Gastrocnemius medialis (tissue), 4 donors: ENCODE data around the gene SMARCAL1.

Experiments
- POLR2A ChIP-seq, 2 donors: fragments of 450-650 bp; IDR thresholded peaks; one replicate each; pipeline ENCODE4 v1.6.1; 2017; ENCODE audit warnings: antibody characterized with exemption in 2 of 2, mild to moderate bottlenecking in 2 of 2, moderate library complexity in 2 of 2
- TF ChIP-seq, protein P1 (sequence below), 5 experiments: fragments of 450-650 bp in 3 of 5; fragments of 200-600 bp in 2 of 5; sonication (generic) in 2 of 5; IDR thresholded peaks in 4 of 5; conservative IDR thresholded peaks in 1 of 5; 1 replicate in 4 of 5; 2 replicates in 1 of 5; pipeline ENCODE4 v1.5.1; 2016 to 2019; ENCODE audit warnings: antibody characterized with exemption in 5 of 5, mild to moderate bottlenecking in 3 of 5, moderate library complexity in 3 of 5

DNA sequence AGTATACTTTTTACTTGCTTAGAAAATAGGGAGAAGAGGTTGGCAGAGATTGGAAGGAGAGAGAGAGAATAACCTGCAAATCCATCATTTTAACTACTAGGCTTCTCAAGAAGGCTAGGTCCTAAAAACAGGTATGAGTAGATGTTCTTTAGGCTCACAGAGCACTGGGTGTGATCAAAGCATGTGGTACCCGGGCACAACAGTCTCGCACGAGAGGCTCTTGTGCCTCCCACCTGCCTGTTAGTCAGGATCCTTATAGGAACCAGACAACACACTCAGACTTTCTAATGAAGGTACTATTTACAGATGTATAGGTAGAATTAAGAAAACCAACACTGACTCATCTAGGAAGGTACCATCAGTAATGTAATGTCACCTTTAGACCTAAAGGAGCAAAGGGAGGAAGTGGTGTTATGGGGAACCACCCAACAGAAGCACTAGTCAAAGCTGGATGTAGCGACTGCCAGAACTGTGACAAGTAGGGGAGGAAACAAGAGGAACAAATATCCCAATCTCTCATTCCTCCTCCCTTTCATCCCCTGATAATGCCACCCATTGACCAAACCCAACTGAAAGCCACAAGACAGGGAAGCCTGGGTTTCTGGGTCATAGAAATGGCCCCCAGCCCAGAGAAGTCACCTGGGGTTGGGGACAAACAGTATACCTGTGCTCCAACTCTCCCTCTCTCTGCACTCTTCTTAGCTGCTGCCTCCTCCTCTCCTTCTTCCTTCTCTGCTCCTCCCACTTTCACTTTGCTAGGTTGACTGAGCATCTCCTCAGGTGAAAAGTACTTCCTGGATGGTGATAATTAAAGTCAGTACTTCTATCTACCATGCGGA lies 24.0 kb upstream of the SMARCAL1 start:
- TF ChIP-seq, protein P1, sequence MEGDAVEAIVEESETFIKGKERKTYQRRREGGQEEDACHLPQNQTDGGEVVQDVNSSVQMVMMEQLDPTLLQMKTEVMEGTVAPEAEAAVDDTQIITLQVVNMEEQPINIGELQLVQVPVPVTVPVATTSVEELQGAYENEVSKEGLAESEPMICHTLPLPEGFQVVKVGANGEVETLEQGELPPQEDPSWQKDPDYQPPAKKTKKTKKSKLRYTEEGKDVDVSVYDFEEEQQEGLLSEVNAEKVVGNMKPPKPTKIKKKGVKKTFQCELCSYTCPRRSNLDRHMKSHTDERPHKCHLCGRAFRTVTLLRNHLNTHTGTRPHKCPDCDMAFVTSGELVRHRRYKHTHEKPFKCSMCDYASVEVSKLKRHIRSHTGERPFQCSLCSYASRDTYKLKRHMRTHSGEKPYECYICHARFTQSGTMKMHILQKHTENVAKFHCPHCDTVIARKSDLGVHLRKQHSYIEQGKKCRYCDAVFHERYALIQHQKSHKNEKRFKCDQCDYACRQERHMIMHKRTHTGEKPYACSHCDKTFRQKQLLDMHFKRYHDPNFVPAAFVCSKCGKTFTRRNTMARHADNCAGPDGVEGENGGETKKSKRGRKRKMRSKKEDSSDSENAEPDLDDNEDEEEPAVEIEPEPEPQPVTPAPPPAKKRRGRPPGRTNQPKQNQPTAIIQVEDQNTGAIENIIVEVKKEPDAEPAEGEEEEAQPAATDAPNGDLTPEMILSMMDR (IDR thresholded peaks at IDR 0.05 in 4 of 5, conservative IDR thresholded peaks at IDR 0.05 in 1 of 5) = no peak
- no peak for TF ChIP-seq POLR2A (IDR thresholded peaks at IDR 0.05)
